Subcutaneous adipose tissue (tissue), 4 donors: ENCODE data around the gene RUSC2. TPM values are rescaled to one million over a fixed set of nuclear protein-coding genes. Genes with fewer than 3 reads are reported as not detected.

Source experiments
- CTCF ChIP-seq: fragments of 450-650 bp; IDR thresholded peaks from one replicate; pipeline ENCODE4 v1.5.1; 2016; ENCODE audit warnings: low read depth, mild to moderate bottlenecking, control low read depth, antibody characterized with exemption, moderate library complexity
- total RNA-seq, 4 donors: library from RNA; depleted of rRNA; stranded (reverse); fragments of >200 nt; gene quantifications; one replicate each; pipeline ENCODE4 v1.1.0, GENCODE V29; 2016

The RUSC2 gene
- total RNA-seq, 4 donors from 2014 or later: 11.6 to 24.7 (median 13.3) TPM

- no peak for TF ChIP-seq CTCF
Measured at GRCh38 chr9:35533398-35533797, 43.5 kb downstream of the RUSC2 start.

DNA sequence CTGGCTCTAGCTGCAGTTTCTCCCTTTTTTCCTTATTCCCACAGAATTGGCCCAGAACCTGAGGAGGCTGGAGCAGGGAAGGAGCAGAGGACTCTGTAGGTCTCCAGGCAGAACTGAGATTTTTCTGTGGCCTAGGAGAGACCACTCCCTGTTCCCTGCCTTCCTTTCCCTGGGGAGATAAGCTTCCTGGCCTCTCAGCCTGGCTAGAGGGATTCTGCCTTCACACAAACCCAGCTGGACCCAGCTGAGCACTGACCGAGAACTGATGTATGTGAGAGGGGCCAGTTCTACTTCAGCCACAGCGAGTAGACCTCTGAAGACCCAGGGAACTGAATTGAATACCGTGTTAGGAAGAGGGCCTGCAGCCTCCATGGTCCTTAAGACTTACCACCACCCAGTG, 48.0 kb downstream of the RUSC2 start:
- TF ChIP-seq CTCF: no peak

- no peak for TF ChIP-seq CTCF
Measured at GRCh38 chr9:35538361-35539234, 48.7 kb downstream of the RUSC2 start.

Other genes starting within 250 kb of the RUSC2 start
- 100 to 1,000 TPM in 1 of 4 donors, 10 to 100 TPM in 3; 32.3 to 132 (median 41.0) TPM for gene TESK1, start 115.2 kb downstream of the RUSC2 start, total RNA-seq
- 10 to 100 TPM in 1 of 4 donors, 1 to 10 TPM in 3; 1.1 to 37.6 (median 3.9) TPM for gene CD72, start 128.3 kb downstream of the RUSC2 start, total RNA-seq
- gene SIT1, start 160.8 kb downstream of the RUSC2 start, total RNA-seq: 1 to 10 TPM in 3 of 4 donors, under 1 TPM in 1; 0.82 to 6.6 (median 4.2) TPM
- over 10,000 TPM in 2 of 4 donors, 1,000 to 10,000 TPM in 2; 5,303 to 20,573 (median 11,936) TPM for gene RMRP, start 167.9 kb downstream of the RUSC2 start, total RNA-seq
- 100 to 1,000 TPM in 2 of 4 donors, 10 to 100 TPM in 2; 60.7 to 119 (median 97.2) TPM for gene CCDC107, start 168.2 kb downstream of the RUSC2 start, total RNA-seq
- 1 to 10 TPM in 1 of 4 donors, under 1 TPM in 1, not detected in 2; 0.88 to 2.2 TPM for gene ARHGEF39, start 175.1 kb downstream of the RUSC2 start, total RNA-seq
- not detected for gene CA9, start 183.8 kb downstream of the RUSC2 start, total RNA-seq
- gene TPM2, start 199.8 kb downstream of the RUSC2 start, total RNA-seq: 100 to 1,000 TPM in 2 of 4 donors, 10 to 100 TPM in 2; 86.2 to 269 (median 115) TPM
- 100 to 1,000 TPM; 247 to 590 (median 461) TPM for gene TLN1, start 242.1 kb downstream of the RUSC2 start, total RNA-seq
- 10 to 100 TPM; 33.6 to 45.4 (median 38.6) TPM for gene CREB3, start 242.6 kb downstream of the RUSC2 start, total RNA-seq